ENCODE data around the gene GPD1.
"Not testable (repeated sequence)": the region's sequence is repeated elsewhere in the genome, so short reads cannot be mapped to it uniquely, and the experiment has no call there.

Gene GPD1

GRCh38 chr12:50132505-50133135 lies 28.8 kb downstream of the GPD1 start:
- peak; percentile 67 for DNase-seq

- no peak for DNase-seq
Observed at GRCh38 chr12:50142993-50143392, 39.2 kb downstream of the GPD1 start.

GRCh38 chr12:50145439-50145838 lies 41.6 kb downstream of the GPD1 start:
- no peak for DNase-seq

- no peak for DNase-seq
Observed at GRCh38 chr12:50147281-50147680, 43.5 kb downstream of the GPD1 start.

GRCh38 chr12:50148011-50148410 lies 44.2 kb downstream of the GPD1 start:
- not testable (repeated sequence) for DNase-seq

GRCh38 chr12:50149311-50149710 lies 45.5 kb downstream of the GPD1 start:
- no peak for DNase-seq

GRCh38 chr12:50151047-50151687 lies 47.4 kb downstream of the GPD1 start:
- DNase-seq: no peak

- DNase-seq: not testable (repeated sequence)
Observed at GRCh38 chr12:50154947-50155346, 51.1 kb downstream of the GPD1 start.

- DNase-seq: no peak
Observed at GRCh38 chr12:50156641-50157040, 52.8 kb downstream of the GPD1 start.

GRCh38 chr12:50157259-50157658 lies 53.5 kb downstream of the GPD1 start:
- no peak for DNase-seq

GRCh38 chr12:50160643-50161042 lies 56.8 kb downstream of the GPD1 start:
- no peak for DNase-seq

Data from CD4-positive, alpha-beta T cell treated with Interleukin-21 for 1 hour (primary cell).